SH-SY5Y (cell line): Measurements from ENCODE around the gene C6orf132.

Source experiments
- GATA2 ChIP-seq: IDR thresholded peaks from 2 replicates; pipeline ENCODE4 v1.6.1; 2011; ENCODE audit warnings: mild to moderate bottlenecking, low read depth, low read length
- GATA3 ChIP-seq: IDR thresholded peaks from 2 replicates; pipeline ENCODE4 v1.6.1; 2011; ENCODE audit warnings: low read depth, mild to moderate bottlenecking, low read length, moderate library complexity

GRCh38 chr6:42129360-42129676, 13.1 kb downstream of the C6orf132 start:
- TF ChIP-seq GATA2 (no peak), GATA3 (no peak)
